SKM-1 treated with dmso at 0.1 percent for 144 hours (cell line): ENCODE results near the gene EOGT.

Source experiments
- DNase-seq: peaks from one replicate; lab custom pipeline; 2025; ENCODE audit not compliant: unreplicated experiment; lab: John Stamatoyannopoulos, UW

EOGT gene

DNA sequence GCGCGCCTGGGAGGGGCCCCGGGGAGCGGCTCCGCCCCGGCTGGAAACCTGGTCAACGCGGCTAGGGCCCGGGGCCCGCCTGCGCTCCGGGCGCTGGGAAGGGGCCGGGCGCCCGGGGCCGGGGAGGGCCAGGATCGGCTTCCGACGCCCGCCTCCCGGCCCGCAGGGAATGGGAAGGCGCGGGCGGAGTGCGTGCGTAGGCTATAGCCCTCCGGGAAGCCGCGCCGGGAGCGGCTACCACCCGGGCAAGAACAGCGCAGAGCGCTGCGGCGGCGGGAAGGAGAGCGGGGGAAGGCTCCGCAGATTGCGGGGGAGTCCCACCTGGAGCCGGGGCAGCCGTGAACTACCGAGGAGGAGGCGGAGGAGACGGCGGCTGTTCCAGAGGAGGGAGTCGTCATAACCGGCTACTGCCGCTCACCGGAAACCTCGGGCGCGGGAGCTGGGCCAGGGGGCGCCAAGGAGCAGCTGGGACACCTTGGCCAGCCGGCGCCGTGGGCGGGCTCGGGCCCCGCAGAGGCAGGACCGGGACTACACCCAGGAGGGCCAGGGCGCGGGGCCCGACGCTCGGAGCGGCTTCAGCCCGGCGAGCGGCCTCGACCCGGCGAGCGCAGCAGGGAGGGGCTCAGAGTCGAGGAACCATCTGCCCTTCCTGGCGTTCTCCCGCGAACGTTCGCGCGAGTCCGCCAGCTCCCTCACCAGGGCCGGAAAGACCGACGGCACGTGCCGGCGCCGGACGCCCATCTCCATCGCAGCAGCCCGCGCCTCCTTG lies at the start of gene EOGT:
Gene EOGT, minus strand, starts transcription at position 432 of the 769 bp plus-strand sequence. CDS start 3,838 bp downstream, outside the sequence.
- peak; percentile 75 for DNase-seq

DNA sequence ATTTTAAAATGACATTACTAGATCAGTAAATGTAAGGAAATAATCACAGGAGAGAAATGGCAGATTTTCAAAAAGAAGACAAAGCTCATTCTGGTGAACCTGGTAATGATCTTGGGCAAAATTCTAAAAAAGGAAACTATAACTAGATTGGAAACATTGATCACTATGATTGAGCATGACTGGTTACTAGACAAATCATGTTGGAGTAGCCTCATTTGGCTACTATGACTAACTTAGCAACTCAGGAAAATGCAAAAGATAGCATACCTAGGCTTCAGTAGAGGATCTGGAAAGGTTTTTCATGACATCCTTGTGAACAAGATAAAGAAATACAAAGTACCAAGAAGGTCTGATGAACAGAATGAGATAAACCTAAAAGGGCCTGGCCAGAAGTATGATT lies 46.2 kb upstream of the EOGT start:
- no peak for DNase-seq

DNA sequence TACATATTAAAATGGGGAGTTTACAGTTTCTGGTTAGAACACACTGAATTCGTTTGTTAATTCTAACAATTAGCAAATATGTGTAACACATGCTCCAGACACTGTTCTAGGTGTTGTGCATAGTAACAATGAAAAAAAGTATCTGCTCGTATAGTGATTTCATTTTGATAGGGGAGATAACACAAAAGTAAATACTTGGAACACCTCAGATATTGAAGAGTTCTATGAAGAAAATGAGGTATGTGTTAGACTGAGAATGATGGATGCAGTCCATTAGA lies 45.4 kb upstream of the EOGT start:
- no peak for DNase-seq

DNA sequence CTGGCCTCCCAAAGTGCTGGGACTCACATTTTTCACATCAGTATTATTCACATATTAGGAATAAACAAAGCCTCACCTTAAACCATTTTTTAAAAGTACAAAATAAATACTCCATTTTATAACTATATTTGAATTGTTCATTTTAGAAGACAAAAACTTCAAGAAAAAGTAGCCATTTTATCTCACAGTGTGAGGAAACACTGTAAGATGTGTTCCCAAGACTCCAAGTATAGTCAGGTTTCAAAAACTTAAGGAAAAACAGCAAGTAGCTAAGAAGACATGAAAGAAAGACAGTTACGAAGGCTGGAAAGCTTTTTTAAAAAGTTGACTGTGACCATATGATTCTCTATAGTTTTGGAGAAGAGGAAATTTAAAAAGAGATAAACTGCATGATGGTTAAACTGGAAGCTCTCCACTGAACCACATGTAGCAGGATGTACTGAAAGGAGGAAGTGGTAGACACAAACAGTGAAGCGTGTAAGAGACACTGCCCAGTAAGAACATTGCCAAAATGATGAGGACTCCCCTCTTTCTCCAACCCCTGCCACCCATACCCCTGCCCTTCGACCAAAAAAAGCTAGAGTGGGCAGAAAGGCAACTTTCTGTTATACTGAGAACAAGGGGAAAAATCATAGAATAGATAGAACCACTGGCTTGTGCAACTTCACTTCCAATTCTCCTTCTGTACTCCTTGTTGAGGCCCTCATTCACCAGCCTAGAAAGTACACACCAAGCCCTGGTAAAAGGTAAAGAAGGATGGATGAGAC lies 44.9 kb upstream of the EOGT start:
- peak; percentile 55 for DNase-seq

DNA sequence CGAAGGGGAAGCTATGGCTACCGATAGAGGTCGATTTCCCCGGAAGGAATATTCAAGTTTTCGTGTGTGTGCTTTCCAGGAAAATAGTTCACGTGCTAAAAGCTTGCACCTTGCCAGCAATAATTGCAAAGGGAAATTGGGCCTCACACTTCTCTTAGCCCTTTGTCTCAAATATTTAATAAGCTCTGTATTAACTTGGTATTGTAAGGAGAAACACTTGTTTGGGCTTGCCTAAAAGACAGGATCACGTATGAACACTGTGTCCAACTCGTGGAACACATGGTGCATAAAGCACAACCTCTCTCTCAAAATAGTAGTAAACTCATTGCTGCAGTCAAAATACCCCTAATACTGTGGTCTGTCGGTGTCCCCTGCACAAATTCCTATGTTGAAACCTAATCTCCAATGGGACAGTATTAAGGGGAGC lies 39.0 kb upstream of the EOGT start:
- DNase-seq, result no peak

DNA sequence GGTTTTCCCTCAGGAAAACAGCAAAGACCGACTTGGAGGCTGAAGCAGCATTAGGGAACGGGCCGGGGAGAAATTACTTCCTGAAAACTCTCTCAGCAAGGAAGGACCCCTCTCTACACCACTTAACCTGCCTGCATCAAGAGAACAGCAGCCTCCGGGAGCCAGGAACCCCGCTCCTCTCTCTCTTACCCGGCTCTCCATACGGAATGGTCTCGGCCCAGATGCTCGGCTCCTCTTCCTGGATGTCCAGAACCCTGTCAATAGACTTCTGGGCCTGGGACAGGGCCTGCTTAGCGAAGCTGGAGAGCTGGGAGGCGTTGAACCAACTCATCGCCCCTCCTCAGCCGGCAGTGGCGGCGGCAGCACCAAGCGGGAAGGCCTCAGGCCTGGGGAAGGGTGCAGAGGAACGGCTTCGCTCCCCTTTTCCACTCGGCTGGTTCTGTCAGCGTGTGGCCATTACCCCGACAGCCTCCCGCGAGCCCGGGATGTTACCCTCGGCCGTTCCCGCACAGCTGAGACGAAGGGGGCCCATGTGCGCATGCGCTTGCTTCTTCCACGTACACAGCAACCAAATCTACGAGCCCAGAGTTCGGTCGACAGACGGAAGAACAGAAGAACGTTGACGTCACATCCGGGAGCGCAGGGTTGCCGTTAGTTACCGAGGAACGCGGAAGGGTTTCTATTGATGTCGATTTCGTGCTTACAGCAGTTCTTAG lies 38.4 kb upstream of the EOGT start, which contains the start of gene TMF1:
Gene TMF1, minus strand, starts transcription at position 578 of the 716 bp plus-strand sequence. Its CDS starts 247 bp downstream, at position 331.
- DNase-seq, result no peak

DNA sequence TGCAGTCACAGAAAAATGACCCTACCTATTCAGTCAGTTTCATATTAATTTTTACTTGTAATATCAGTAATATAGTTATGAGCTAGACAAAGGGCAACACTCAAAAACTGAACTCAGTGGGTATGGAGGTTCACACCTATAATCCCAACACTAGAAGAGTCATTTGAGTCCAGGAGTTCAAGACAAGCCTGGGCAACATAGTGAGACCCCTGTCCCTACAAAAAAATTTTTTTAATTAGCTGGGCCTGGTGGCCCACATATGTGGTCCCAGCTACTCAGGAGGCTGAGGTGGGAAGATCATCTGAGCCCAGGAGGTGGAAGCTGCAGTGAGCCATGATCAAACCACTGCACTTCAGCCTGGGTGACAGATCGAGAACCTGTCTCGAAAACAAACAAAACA lies 35.5 kb upstream of the EOGT start:
- no peak for DNase-seq

DNA sequence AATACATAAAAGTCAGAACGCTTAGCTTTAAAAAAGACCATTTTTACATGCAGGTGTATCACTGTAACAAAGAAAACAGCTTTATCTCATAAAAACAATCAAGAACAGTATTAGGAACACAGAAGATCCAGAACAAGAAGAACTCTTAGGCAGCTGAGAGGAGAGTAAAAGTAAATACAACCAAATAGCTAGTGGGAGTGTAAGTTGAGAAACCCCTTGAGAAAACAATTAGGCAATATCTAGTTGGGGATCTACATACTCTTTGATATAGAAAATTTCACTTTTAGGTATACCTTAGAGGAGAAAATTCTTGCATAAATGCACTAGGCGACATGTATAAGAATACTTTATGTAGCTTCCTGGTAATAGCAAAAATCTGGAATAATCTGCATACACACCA lies 31.1 kb upstream of the EOGT start:
- no peak for DNase-seq

DNA sequence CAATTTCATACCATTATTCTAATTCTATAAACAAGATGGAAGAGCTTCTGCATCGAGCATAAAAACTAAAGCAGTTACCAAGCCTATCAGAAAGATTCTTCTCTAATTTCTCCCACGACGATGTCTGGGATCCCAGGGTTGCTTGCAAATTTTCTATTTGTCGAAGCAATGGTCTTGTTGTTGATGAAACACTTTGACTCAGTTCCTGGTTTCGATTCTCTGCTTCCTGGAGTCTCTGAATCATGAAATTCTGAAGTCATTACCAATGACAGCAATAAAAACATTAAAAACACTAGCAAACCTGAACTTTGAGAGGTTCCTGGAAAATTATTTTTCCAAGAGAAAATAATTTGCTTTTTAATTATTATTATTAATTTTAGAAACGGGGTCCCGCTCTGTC lies 20.0 kb upstream of the EOGT start:
- DNase-seq, result no peak

DNA sequence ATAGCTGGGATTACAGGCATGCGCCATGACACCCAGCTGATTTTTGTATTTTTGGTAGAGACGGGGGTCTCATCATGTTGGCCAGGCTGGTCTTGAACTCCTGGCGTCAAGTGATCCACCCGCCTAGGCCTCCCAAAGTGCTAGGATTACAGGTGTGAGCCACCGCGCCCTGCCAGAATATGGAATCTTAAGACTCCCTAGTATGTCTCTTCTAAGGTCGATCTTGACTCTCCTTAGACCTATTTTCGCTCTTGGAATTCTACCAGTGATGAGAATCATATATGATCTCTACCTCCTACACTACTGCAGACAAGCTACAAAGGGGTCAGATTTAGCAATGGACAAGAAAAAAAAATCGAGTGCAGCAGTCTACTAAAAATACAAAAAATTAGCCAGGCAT lies 19.3 kb upstream of the EOGT start:
- DNase-seq, result no peak

DNA sequence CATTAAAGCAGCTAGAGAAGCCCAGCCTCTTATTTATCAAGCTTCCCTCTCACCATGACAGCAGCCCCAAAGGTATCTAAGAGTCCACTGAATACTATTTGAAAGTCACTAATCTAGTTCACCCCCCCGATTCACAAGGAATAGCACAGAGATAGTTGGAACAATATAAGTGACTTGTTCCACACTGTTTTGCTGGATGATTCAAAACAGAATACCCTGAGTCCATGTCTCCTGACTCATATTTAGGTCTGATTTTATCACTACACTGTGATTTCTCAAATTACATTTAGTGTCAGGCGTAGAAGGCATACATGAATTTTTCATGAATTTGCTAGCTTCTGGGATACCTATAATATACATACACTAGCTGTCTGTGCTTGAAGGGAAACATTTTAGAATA lies 18.7 kb upstream of the EOGT start:
- no peak for DNase-seq

DNA sequence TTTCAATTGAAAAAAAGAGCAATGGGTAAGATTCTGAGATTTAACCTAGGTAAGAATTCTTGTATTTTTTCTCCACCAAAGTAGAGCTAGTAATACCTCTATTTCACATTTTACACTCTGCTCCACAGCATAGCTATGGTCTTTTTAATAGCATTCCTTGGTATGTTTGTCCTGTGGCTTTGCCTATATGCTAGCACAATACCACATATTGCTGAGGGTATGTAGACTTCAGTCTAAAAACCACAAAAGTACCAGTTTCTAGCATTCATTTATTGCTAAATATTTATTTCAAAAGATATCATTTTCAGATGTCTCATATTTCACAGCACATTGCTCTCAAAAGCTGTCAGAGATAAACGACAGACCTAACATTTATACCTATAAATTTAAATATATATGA lies 18.2 kb upstream of the EOGT start:
- DNase-seq, result no peak

DNA sequence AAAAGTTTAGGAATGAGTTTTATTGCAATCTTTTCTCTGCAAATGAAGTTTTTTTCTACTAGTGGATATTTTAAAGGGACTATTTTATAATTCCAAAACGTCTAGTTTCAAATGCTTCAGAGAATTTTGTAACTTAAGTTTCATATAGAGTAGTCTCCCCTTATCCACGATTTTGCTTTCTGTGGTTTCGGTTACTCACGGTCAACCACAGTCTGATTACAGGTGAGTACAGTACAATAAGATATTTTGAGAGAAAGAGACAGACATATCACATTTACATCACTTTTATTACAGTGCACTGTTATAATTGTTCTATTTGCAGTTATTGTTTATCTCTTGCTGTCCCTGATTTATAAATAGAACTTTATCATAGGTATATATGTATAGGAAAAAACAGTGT lies 7.4 kb upstream of the EOGT start:
- no peak for DNase-seq

DNA sequence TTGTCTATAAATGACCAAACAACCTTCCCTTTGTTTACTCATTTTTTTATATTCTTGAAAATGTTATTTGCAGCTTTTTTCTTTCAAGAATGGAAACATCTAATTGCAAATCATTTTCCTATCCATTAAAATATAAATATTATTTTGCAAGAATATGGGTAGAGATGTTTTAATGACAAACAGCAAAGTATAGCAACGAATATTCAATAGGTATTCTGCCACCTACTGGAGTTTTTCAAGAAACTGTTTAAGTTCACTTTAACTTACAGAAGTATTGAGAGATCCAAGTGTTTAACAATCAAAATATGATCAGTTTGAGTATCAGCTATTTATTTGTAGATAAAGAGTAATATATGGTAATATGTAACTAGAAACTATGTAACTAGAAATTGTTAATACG lies 6.9 kb upstream of the EOGT start:
- DNase-seq, result no peak

DNA sequence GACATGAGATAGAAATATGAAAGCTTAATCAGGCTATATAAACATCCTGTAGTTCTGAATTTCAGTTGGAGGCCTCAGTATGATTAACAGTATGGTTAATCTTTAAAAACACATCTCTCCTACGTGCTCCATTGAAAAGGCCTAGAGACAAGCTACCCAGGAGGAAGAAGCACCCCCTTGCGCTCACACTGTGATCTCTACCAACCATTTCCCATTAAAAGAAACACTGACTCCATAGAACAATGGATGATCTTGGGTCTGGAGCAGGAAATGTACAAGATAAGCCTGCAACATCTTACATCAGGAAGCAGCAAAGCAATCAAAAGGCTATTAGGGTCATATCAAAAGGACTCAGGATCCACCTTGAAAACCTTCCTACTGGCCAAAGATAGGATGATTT lies 3.4 kb upstream of the EOGT start:
- DNase-seq, result no peak

DNA sequence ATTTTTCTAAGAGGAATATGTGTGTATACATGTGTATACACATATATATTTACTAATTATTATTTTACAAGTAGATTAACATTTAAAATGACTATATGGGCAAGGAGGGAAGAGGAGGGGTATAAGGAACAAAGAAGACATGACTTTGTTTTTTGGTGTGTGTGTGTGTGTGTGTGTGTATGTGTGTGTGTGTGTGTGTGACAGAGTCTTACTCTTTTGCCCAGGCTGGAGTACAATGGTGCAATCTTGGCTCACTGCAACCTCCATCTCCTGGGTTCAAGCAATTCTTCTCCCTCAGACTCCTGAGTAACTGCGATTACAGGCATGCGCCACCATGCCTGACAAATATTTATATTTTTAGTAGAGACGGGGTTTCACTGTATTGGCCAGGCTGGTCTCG lies 2.6 kb upstream of the EOGT start:
- DNase-seq, result no peak

DNA sequence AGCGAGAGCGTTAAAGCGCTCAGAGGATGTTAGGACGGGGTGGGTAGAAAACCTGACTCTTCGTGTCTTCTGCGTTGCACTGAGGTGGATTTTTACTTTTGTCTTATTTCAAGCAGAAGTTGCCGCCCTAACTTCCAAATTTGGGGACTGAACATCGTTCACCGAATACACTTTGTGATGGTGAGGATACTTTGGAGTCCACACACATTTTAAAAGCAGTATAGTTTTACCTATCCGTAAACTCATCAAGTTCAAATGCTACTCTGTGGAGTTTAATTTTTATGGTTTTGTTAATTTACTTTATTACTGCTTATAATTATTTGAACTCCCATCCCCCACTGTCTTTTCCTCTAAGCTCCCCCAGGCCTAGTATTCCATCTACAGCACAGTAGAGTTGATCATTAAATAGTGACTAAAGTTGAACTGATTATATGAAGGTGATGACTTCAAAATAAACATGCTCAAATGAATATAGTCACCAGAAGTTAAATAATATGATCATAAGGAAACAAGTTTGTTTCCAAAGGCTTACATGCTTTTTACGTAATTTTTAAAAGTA lies 617 bp upstream of the EOGT start:
- DNase-seq, result no peak

DNA sequence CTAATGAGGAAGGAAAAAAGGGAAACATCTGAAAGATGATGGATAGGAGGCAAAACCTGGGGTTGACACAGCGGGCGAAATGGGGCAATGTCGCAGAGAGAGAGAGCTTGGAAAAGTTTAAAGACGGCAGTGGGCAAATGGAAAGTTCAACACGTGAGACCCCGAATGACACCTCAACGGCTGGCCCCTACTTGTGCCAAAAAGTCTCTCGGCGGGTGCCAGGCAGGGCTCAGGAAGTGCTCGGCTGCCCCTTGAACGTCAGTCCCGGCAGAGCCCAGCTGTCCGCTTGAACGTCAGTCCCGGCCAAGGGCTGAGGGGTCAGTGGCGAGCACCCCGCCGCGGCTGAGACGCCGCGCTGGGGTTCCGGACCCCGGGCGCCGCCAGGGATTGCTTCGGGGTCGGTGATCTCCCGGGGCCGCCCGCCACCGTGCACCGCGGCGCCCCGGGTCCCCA lies 658 bp downstream of the EOGT start:
- no peak for DNase-seq

DNA sequence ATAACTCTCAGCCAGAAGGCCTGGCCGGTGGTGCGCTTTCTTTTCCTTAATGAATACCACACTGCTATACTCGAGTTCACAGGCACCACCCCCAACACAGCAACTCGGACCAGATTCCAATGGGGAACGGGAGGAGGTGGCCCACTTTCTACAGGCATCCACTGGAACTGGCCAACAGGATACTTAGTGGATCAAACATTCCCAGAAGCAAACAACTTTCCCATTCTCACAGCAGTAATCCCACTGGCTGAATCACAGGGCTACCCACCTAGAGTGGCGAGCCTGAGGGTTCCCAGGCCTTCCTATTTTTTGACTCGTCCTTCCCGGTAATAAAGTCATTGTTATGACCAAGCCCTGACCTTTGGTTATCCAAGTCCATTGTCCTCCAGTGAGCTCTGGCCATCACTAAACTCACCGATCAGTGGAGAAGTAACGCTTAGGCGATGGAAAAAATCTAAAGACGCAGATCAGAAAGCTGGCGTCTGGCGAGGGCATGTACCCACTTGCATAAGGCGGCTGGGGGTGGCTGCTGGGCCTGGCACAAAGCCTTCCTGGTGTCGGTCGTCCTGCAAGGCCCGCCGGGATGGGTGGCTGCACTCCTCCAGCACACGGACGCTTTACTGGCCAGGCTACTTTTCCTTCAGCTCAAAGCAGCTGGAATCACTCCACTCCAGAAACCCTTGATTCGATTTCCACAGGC lies 1.2 kb downstream of the EOGT start:
- no peak for DNase-seq

DNA sequence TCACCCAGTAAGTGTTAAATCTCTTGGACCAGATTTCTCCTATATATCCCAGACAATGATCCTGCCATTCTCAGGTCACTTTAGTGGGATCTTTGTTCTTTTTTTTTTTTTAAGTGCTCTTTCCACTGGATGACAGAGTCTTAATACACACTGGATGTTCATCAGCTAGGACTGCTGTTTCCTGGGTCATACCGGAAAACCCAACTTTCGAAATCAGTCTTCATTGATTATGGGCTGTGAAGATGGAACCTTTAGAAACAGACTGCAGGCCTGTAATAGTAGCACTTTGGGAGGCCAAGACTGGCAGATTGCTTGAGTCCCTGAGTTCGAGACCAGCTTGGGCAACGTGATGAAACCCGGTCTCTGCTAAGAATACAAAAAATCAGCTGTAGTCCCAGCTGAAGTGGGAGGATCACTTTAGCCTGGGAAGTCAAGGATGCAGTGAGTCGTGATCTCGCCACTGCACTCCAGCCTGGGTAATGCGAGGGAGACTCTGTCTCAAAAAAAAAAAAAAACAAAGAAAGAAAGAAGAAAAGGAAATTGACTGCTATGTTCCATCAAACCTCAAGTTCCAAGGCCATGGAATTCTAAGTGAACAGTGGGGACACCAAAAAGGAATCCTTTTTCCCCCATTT lies 2.3 kb downstream of the EOGT start:
- no peak for DNase-seq
